ENCODE measurements around the gene CPNE5. TPM values are rescaled to one million over a fixed set of nuclear protein-coding genes. Genes with fewer than 3 reads are reported as not detected.

CPNE5 gene
- total RNA-seq, 1 donor from 2014 or later = 24.9 TPM

- H3K9me3 Mint-ChIP-seq (ENCODE audit: unreplicated experiment) = no peaks in the 10 kb centered on the region
- no peak overlapping the region for H3K4me3 Mint-ChIP-seq (ENCODE audit: unreplicated experiment)
- H3K36me3 Mint-ChIP-seq (ENCODE audit: low read depth, unreplicated experiment) = peaks cover 3% of the 10 kb centered on the region
- TF ChIP-seq CTCF (IDR thresholded peaks at IDR 0.05; ENCODE audit: unreplicated experiment) = no peak
- no peaks in the 10 kb centered on the region for H3K4me1 Mint-ChIP-seq (ENCODE audit: unreplicated experiment)
- no peak overlapping the region for H3K27ac Mint-ChIP-seq (ENCODE audit: unreplicated experiment)
- DNase-seq (ENCODE audit: low spot score) = no peak
- H3K27me3 Mint-ChIP-seq (ENCODE audit: unreplicated experiment) = peaks cover 5% of the 10 kb centered on the region
Observed at GRCh38 chr6:36694616-36695015, 144.6 kb downstream of the CPNE5 start.

- DNase-seq (ENCODE audit: low spot score) = no peak
- H3K4me1 Mint-ChIP-seq (ENCODE audit: unreplicated experiment) = no peaks in the 10 kb centered on the region
- no peaks in the 10 kb centered on the region for H3K9me3 Mint-ChIP-seq (ENCODE audit: unreplicated experiment)
- TF ChIP-seq CTCF (IDR thresholded peaks at IDR 0.05; ENCODE audit: unreplicated experiment) = no peak
- H3K27me3 Mint-ChIP-seq (ENCODE audit: unreplicated experiment) = no peaks in the 10 kb centered on the region
- peaks cover 3% of the 10 kb centered on the region for H3K36me3 Mint-ChIP-seq (ENCODE audit: low read depth, unreplicated experiment)
- no peak overlapping the region for H3K4me3 Mint-ChIP-seq (ENCODE audit: unreplicated experiment)
- no peak overlapping the region for H3K27ac Mint-ChIP-seq (ENCODE audit: unreplicated experiment)
Observed at GRCh38 chr6:36692861-36693702, 146.2 kb downstream of the CPNE5 start.

GRCh38 chr6:36692220-36692619 lies 147.0 kb downstream of the CPNE5 start:
- no peak for TF ChIP-seq CTCF (IDR thresholded peaks at IDR 0.05; ENCODE audit: unreplicated experiment)
- Mint-ChIP-seq H3K4me3 (ENCODE audit: unreplicated experiment) (no peak overlapping the region), H3K27ac (ENCODE audit: unreplicated experiment) (no peak overlapping the region), H3K27me3 (ENCODE audit: unreplicated experiment) (no peaks in the 10 kb centered on the region), H3K36me3 (ENCODE audit: low read depth, unreplicated experiment) (peaks cover 6% of the 10 kb centered on the region), H3K4me1 (ENCODE audit: unreplicated experiment) (no peaks in the 10 kb centered on the region), H3K9me3 (ENCODE audit: unreplicated experiment) (no peaks in the 10 kb centered on the region)
- DNase-seq (ENCODE audit: low spot score) = no peak

GRCh38 chr6:36691612-36692011 lies 147.6 kb downstream of the CPNE5 start:
- no peak overlapping the region for H3K4me3 Mint-ChIP-seq (ENCODE audit: unreplicated experiment)
- H3K36me3 Mint-ChIP-seq (ENCODE audit: low read depth, unreplicated experiment) = peaks cover 10% of the 10 kb centered on the region
- H3K9me3 Mint-ChIP-seq (ENCODE audit: unreplicated experiment) = no peaks in the 10 kb centered on the region
- no peak for TF ChIP-seq CTCF (IDR thresholded peaks at IDR 0.05; ENCODE audit: unreplicated experiment)
- no peaks in the 10 kb centered on the region for H3K4me1 Mint-ChIP-seq (ENCODE audit: unreplicated experiment)
- no peak for DNase-seq (ENCODE audit: low spot score)
- H3K27ac Mint-ChIP-seq (ENCODE audit: unreplicated experiment) = no peak overlapping the region
- H3K27me3 Mint-ChIP-seq (ENCODE audit: unreplicated experiment) = no peaks in the 10 kb centered on the region

- DNase-seq (ENCODE audit: low spot score) = no peak
- no peak overlapping the region for H3K4me3 Mint-ChIP-seq (ENCODE audit: unreplicated experiment)
- no peaks in the 10 kb centered on the region for H3K27me3 Mint-ChIP-seq (ENCODE audit: unreplicated experiment)
- H3K27ac Mint-ChIP-seq (ENCODE audit: unreplicated experiment) = no peak overlapping the region
- no peaks in the 10 kb centered on the region for H3K9me3 Mint-ChIP-seq (ENCODE audit: unreplicated experiment)
- H3K36me3 Mint-ChIP-seq (ENCODE audit: low read depth, unreplicated experiment) = peaks cover 10% of the 10 kb centered on the region
- H3K4me1 Mint-ChIP-seq (ENCODE audit: unreplicated experiment) = no peaks in the 10 kb centered on the region
- TF ChIP-seq CTCF (IDR thresholded peaks at IDR 0.05; ENCODE audit: unreplicated experiment) = no peak
Observed at GRCh38 chr6:36691011-36691410, 148.2 kb downstream of the CPNE5 start.
